Measurements from ENCODE around the gene HPS1.

DNA sequence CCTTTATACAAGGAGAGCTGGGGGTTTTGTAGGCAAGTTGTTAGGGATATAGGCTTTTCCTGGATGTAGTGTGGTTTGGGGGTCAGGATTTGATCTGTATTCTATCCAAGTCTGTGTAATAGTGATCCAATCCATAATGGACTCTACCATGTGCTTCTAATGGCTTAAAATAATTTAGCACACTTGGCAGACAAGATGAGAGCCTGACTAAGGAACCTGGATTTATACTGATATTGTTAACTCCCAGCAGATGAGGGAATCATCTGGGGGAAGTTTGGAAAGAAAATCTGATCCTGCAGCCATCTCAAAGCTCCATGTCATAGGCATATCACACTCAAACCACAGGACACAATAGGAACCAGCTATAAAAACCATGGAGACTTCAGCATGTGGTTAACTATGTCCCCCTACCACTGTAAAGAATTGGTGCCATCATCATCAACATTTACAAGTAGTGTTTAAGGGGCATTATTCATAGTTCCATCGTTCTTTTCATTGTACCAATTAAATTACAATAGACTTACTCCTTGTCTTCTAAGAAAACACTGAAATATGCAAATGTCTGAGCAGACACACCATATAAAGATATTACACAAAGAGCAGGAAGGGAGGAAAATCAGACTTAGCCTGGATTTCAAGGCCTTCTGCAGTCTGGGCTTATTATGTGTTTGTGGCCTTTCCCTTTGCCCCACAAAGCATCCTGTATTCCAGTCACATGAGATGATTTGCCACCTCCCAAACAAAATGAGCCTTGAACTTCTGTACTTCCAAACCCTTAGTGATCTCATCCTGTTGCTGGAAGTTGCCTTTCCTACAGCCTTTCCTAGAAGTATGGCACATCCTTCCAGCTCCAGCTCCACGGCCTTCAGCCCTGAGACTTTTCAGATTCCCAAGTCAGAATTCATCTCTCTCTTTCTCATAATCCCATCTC, 22.5 kb upstream of the HPS1 start:
- TF ChIP-seq, protein P1, sequence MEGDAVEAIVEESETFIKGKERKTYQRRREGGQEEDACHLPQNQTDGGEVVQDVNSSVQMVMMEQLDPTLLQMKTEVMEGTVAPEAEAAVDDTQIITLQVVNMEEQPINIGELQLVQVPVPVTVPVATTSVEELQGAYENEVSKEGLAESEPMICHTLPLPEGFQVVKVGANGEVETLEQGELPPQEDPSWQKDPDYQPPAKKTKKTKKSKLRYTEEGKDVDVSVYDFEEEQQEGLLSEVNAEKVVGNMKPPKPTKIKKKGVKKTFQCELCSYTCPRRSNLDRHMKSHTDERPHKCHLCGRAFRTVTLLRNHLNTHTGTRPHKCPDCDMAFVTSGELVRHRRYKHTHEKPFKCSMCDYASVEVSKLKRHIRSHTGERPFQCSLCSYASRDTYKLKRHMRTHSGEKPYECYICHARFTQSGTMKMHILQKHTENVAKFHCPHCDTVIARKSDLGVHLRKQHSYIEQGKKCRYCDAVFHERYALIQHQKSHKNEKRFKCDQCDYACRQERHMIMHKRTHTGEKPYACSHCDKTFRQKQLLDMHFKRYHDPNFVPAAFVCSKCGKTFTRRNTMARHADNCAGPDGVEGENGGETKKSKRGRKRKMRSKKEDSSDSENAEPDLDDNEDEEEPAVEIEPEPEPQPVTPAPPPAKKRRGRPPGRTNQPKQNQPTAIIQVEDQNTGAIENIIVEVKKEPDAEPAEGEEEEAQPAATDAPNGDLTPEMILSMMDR (IDR thresholded peaks at IDR 0.05), result no peak
- TF ChIP-seq POLR2AphosphoS5 (IDR thresholded peaks at IDR 0.05; ENCODE audit: insufficient read depth in 1 of 2, low read depth in 1 of 2), result no peak
